HG03571 (cell line): ENCODE data around the gene CWC27.
"Not testable (repeated sequence)": the region's sequence is repeated elsewhere in the genome, so short reads cannot be mapped to it uniquely, and the experiment has no call there.

ENCODE experiments used
- ATAC-seq: cut with Tn5 transposase; IDR thresholded peaks from one replicate; pipeline ENCODE4 v1.9.1; 2021; ENCODE audit not compliant: unreplicated experiment

Gene CWC27

DNA sequence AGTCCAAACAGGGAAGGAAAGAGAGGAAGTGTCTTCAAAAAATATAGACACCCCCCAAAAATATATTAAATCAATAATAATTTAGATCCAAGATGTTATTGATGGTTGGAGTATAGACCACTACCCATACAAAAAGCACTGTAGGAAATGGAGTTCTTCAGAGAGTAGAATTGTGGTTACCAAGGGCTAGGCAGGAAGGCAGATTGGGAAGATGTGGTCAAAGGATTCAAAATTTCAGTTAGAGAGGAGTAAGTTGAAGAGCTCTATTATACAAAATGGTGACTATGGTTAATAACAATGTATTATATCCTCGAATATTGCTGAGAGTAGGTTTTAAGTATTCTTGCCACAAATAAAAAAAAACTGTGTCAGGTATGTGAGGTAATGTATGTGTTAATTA, 149.4 kb downstream of the CWC27 start:
- ATAC-seq = no peak

GRCh38 chr5:64921386-64921785, 152.7 kb downstream of the CWC27 start:
- no peak for ATAC-seq

- no peak for ATAC-seq
Observed at GRCh38 chr5:64923151-64923685, 154.5 kb downstream of the CWC27 start.

DNA sequence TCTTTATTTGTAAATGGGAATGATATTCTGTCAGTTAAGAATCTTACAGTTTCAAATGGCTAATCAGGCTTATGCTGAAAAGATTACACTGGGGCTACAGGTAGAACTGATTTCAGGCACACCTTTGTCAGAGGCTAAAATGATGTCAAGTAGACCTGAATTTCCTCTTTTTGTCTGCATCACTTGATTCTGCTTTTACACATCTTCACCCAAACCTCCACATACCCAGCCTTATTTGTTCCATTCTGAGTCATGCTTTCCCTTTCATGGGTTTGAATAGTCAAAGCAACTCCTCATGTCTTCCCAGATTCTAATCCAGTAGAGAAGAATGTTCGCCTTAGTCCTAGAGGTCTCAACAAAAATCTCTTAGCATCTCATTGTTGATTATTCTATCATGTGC, 156.4 kb downstream of the CWC27 start:
- no peak for ATAC-seq

DNA sequence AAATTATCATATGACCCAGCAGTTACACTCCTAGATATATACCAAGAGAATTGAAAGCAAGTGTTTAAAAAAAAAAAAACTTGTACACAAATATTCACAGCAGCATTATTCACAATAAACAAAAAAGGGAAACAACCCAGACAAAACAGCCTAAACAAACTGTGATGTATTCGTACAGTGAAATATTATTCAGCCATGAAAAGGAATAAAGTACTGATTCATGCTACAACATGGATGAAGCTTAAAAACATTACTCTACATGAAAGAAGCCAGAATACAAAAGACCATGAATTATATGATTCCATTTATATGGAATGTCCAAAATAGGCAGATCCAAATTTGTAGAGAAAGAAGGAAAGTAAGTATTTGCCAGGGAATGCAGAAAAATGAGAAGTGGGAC, 161.1 kb downstream of the CWC27 start:
- no peak for ATAC-seq

DNA sequence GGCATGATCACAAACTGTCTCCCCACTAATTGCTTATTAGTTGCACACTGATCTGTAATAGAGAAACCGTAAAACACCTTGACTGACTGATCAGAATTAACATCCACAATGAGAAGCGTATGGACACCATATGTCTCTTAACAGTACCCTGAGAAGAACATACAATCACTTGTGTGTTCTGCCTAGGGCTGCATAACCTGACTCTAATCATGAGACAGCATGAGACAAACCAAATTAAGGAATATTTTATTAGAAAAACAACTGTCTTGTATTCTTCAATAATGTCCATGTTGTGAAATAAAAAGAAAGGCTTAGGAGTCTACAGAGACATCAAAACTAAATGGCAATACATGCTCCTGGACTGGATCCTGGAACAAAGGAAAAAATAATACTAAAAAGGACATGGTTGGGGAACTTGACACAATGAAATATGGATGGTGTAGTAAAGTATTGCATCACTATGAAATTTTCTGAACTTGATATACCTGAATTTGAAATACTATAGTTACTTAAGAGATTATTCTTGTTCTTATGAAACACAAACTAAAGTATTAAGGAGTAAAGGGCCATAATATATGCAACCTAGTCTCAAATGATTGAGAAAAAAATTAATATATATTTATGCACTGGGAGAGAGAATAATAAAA, 162.1 kb downstream of the CWC27 start:
- no peak for ATAC-seq

DNA sequence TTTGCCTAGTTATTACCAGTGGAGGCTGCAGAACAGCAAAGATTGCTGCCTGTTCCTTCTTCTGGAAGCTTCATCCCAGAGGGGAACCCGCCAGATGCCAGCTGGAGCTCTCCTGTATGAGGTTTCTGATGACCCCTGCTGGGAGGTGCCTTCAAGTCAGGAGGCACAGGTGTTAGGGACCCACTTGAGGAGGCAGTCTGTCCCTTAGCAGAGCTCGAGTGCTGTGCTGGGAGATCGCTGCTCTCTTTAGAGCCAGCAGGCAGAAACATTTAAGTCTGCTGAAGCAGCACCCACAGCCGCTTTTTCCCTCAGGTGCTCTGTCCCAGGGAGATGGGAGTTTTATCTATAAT, 170.7 kb downstream of the CWC27 start:
- ATAC-seq = not testable (repeated sequence)

- no peak for ATAC-seq
Observed at GRCh38 chr5:64939772-64940510, 171.2 kb downstream of the CWC27 start.

DNA sequence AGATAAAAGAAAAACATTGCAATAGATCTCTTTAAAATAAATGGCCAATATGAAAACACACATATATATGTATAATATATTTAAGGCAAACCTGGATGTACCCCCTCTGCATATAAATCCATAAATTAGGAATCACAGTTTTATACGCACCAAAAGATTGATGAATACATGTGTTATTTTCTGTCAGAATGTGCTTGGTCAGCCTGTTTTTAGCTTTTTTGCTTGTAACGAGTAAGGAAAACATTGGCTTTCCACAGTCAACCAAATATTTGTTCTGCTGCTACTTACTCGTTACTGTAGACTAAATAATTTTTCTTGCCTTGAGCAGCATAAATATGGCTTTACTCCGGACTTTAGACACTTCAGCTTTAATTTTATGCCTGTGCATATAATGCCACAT, 173.7 kb downstream of the CWC27 start:
- no peak for ATAC-seq

GRCh38 chr5:64944868-64945267, 176.1 kb downstream of the CWC27 start:
- ATAC-seq = no peak

GRCh38 chr5:64947031-64947430, 178.3 kb downstream of the CWC27 start:
- ATAC-seq = no peak

DNA sequence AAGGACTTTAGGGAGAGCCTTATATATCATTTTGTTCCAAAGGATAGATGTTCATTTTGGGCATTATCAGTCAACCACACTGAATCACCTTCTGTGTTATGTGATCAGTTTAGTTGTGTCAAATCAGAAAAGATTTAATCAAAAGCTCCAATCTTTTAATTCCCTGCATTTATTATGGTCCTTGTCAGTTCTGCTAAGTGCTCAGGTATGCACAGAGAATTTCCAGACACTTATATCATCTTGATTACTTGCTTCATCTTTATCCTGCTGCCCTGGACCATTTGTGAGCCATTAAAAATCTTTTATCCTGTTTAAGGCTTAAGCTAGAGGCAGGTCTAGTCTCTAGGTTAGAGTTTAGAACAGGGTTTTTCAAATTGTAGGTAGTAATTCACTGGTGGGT, 179.1 kb downstream of the CWC27 start:
- no peak for ATAC-seq

- no peak for ATAC-seq
Observed at GRCh38 chr5:64949331-64949730, 180.6 kb downstream of the CWC27 start.

- no peak for ATAC-seq
Observed at GRCh38 chr5:64952951-64953673, 184.4 kb downstream of the CWC27 start.

DNA sequence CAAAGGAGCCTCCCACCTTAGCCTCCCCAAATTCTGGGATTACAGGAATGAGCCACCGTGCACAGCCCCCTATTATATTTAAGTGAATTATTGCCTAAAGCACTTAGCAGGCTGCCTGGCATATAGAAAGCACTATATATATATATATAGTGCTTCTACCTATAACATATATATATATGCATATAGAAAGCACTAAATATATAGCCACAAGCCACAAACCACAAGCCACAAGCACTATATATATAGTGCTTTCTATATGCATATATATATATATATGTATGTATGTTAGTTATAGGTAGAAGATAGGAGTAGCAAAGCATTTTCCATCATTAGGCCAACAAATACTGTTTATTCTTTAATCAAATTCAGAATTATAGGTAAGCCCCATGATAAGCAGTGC, 185.8 kb downstream of the CWC27 start:
- ATAC-seq = no peak

GRCh38 chr5:64958757-64959391, 190.1 kb downstream of the CWC27 start:
- ATAC-seq = no peak

- no peak for ATAC-seq
Observed at GRCh38 chr5:64963278-64963677, 194.5 kb downstream of the CWC27 start.

- no peak for ATAC-seq
Observed at GRCh38 chr5:64968591-64969110, 199.9 kb downstream of the CWC27 start.

DNA sequence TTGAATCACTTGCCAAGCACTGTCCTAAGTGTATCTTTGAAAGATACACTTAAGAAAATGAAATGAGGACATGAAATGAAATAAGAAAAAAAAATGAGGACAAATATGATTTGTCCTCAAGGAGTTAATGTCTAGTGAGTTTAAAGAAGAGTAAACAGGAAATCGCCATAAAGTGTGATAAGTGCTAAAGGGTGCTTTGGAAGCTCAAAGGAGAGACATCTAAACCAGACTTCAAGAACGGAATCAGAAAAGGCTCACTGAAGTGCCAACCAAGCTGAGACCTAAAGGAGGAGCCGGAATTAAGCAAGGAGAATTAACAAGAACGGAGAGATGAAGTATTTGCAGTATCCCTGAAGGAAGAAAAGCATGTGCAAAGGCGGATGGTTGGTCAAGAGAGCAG, 200.8 kb downstream of the CWC27 start:
- no peak for ATAC-seq

- ATAC-seq = no peak
Observed at GRCh38 chr5:64971513-64971912, 202.8 kb downstream of the CWC27 start.

DNA sequence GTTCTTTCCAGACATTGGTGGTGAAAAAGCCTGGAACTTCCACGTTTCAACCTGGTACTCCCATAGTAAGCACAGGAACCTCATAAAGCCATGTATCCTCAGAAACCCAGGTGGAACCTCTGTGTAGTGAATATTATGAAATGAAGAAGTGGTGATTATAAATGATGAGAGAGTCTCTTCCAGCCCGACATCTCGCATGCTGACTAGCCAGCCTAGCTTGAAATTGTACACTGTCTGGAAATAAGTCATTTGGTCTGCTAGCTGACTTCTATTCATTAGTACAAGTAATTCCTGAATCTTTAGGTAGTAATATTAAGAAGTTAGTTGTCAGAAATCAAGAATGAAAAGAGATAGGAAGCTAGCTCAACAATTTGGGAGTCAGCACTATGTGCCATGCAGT, 203.3 kb downstream of the CWC27 start:
- no peak for ATAC-seq
